Keratinocyte (primary cell): ENCODE measurements around the gene PNPLA8. TPM values are rescaled to one million over a fixed set of nuclear protein-coding genes. Genes with fewer than 3 reads are reported as not detected.

Experiments
- DNase-seq: peaks from one replicate; pipeline ENCODE4 v3.0.0-alpha.2; 2011; ENCODE audit warnings: low read depth, missing footprints, low spot score
- FAIRE-seq: peaks from 2 replicates; lab custom pipeline; 2011; peaks lifted over from hg19 to GRCh38; lab: Jason Lieb, UNC
- H2AFZ ChIP-seq: 2 replicates; pipeline ENCODE4 v1.6.0; 2012; ENCODE audit warnings: low read length, control low read depth, inconsistent platforms; ENCODE audit not compliant: control insufficient read depth
- H3K27ac ChIP-seq: 2 replicates; pipeline ENCODE4 v1.5.1; 2011; ENCODE audit warnings: low read length; ENCODE audit not compliant: control insufficient read depth, insufficient read depth
- H3K27me3 ChIP-seq: 3 replicates; pipeline ENCODE4 v1.6.0; 2011; ENCODE audit warnings: low read length; ENCODE audit not compliant: control insufficient read depth, insufficient read depth; ENCODE audit errors: extremely low read depth
- H3K36me3 ChIP-seq, 2 experiments: 2 replicates in 1 of 2; 3 replicates in 1 of 2; pipeline ENCODE4 v1.5.1; 2011; ENCODE audit warnings: low read length in 2 of 2, mild to moderate bottlenecking in 1 of 2; ENCODE audit not compliant: control insufficient read depth in 2 of 2, insufficient read depth in 2 of 2; ENCODE audit errors: extremely low read depth in 1 of 2
- H3K4me1 ChIP-seq: 3 replicates; pipeline ENCODE4 v1.5.1; 2011; ENCODE audit warnings: low read length; ENCODE audit not compliant: control insufficient read depth, insufficient read depth; ENCODE audit errors: extremely low read depth
- H3K4me2 ChIP-seq: 3 replicates; pipeline ENCODE4 v1.6.0; 2011; ENCODE audit warnings: low read depth, low read length; ENCODE audit not compliant: control insufficient read depth, insufficient read depth; ENCODE audit errors: extremely low read depth
- H3K4me3 ChIP-seq, 3 experiments: fragments of 200-600 bp in 1 of 3; sonication (generic) in 1 of 3; 2 replicates in 2 of 3; 3 replicates in 1 of 3; pipeline ENCODE4 v1.5.1; 2011 to 2016; ENCODE audit warnings: low read length in 3 of 3, mild to moderate bottlenecking in 3 of 3, control low read depth in 2 of 3, inconsistent platforms in 1 of 3, low read depth in 1 of 3, mixed read lengths in 1 of 3, mixed run types in 1 of 3, moderate library complexity in 1 of 3; ENCODE audit not compliant: control insufficient read depth in 2 of 3, insufficient read depth in 2 of 3; ENCODE audit errors: extremely low read depth in 1 of 3
- H3K79me2 ChIP-seq: 2 replicates; pipeline ENCODE4 v1.6.0; 2012; ENCODE audit warnings: low read length; ENCODE audit not compliant: control insufficient read depth, insufficient read depth
- H3K9ac ChIP-seq: 3 replicates; pipeline ENCODE4 v1.6.0; 2011; ENCODE audit warnings: low read length; ENCODE audit not compliant: control insufficient read depth, insufficient read depth; ENCODE audit errors: extremely low read depth
- H3K9me1 ChIP-seq: 3 replicates; pipeline ENCODE4 v1.6.0; 2011; ENCODE audit warnings: low read length; ENCODE audit not compliant: control insufficient read depth, insufficient read depth; ENCODE audit errors: extremely low read depth
- H3K9me3 ChIP-seq: 2 replicates; pipeline ENCODE4 v1.5.1; 2012; ENCODE audit warnings: low read depth, low read length; ENCODE audit not compliant: control insufficient read depth
- H4K20me1 ChIP-seq: 3 replicates; pipeline ENCODE4 v1.6.0; 2011; ENCODE audit warnings: low read length; ENCODE audit not compliant: control insufficient read depth, insufficient read depth; ENCODE audit errors: extremely low read depth
- EZH2 ChIP-seq: IDR thresholded peaks from one replicate; pipeline ENCODE4 v1.6.1; 2012; ENCODE audit warnings: inconsistent platforms, mild to moderate bottlenecking, low read length, moderate library complexity
- dilution Hi-C: fragments of 300-500 bp; cut with MboI; formaldehyde crosslinking; loops from one replicate; pipeline ENCODE4 v1.7.0; 2020; ENCODE audit warnings: low sequenced_read_pairs; ENCODE audit not compliant: extremely low pct_ligation_motif_present
- polyA plus RNA-seq, 5 experiments: library from polyadenylated mRNA; depleted of rRNA in 3 of 5; stranded (reverse) in 3 of 5; stranded (forward) in 1 of 5; unstranded in 1 of 5; fragments of >200 nt; gene quantifications; 1 replicate in 1 of 5; 2 replicates in 3 of 5; 3 replicates in 1 of 5; pipeline versions ENCODE4 v1.2.1 to v1.2.3, GENCODE V29; 2011 to 2012; ENCODE audit warnings: missing spikeins in 2 of 5, low read depth in 1 of 5, low replicate concordance in 1 of 5
- TF ChIP-seq, protein P1 (sequence below), 3 experiments: IDR thresholded peaks in 1 of 3; conservative IDR thresholded peaks in 1 of 3; optimal IDR thresholded peaks in 1 of 3; 2 replicates in 2 of 3; 3 replicates in 1 of 3; pipeline versions ENCODE3 to v1.5.1; 2011; ENCODE audit warnings: low read length in 3 of 3, mild to moderate bottlenecking in 3 of 3, moderate library complexity in 2 of 3, control low read depth in 1 of 3, inconsistent platforms in 1 of 3; ENCODE audit not compliant: insufficient read depth in 2 of 3; ENCODE audit errors: extremely low read depth in 1 of 3

The PNPLA8 gene
- polyA plus RNA-seq, 1 donor (not counting 4 experiments of a cell fraction or from before 2014, with no cell fraction given), result 23.1 TPM

DNA sequence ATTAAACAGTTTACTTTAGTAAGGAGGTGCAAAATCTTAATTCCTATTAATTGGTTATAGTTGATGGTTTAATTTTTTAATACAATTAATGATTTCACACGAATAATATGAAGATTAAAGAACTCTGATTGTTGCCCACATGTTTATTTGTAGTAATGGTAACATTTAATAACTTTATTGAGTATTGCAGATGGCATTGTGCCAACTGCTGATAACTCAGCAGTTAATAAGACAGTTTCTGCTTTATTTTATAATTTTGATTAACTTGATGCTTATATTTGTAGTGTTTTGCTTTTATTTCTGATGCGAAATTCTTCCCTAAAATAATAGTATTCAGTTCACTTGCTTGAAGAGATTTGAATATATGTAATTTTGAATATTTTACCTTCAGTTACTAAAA is 46.5 kb upstream of the PNPLA8 start:
- H3K9ac ChIP-seq, result no peak overlapping the region
- H3K4me3 ChIP-seq, result no peak overlapping the region
- dilution Hi-C loops, result no loop called here
- H3K9me3 ChIP-seq, result no peaks in the 10 kb centered on the region
- DNase-seq, result no peak
- FAIRE-seq, result no peak
- TF ChIP-seq, protein P1, sequence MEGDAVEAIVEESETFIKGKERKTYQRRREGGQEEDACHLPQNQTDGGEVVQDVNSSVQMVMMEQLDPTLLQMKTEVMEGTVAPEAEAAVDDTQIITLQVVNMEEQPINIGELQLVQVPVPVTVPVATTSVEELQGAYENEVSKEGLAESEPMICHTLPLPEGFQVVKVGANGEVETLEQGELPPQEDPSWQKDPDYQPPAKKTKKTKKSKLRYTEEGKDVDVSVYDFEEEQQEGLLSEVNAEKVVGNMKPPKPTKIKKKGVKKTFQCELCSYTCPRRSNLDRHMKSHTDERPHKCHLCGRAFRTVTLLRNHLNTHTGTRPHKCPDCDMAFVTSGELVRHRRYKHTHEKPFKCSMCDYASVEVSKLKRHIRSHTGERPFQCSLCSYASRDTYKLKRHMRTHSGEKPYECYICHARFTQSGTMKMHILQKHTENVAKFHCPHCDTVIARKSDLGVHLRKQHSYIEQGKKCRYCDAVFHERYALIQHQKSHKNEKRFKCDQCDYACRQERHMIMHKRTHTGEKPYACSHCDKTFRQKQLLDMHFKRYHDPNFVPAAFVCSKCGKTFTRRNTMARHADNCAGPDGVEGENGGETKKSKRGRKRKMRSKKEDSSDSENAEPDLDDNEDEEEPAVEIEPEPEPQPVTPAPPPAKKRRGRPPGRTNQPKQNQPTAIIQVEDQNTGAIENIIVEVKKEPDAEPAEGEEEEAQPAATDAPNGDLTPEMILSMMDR (optimal IDR thresholded peaks at IDR 0.05 in 1 of 3, IDR thresholded peaks at IDR 0.05 in 1 of 3, conservative IDR thresholded peaks at IDR 0.05 in 1 of 3; ENCODE audit: extremely low read depth in 1 of 3, insufficient read depth in 2 of 3, low read length in 3 of 3), result no peak
- TF ChIP-seq EZH2, result no peak
- H2AFZ ChIP-seq, result no peak overlapping the region
- peaks cover 2 to 10% of the 10 kb centered on the region in 2 experiments for H3K36me3 ChIP-seq
- no peaks in the 10 kb centered on the region for H3K27me3 ChIP-seq
- H3K4me1 ChIP-seq, result peaks cover 20% of the 10 kb centered on the region
- peaks cover 51% of the 10 kb centered on the region for H3K79me2 ChIP-seq
- H4K20me1 ChIP-seq, result peaks cover 11% of the 10 kb centered on the region
- no peak overlapping the region for H3K4me2 ChIP-seq
- H3K27ac ChIP-seq, result no peak overlapping the region
- H3K9me1 ChIP-seq, result no peaks in the 10 kb centered on the region

DNA sequence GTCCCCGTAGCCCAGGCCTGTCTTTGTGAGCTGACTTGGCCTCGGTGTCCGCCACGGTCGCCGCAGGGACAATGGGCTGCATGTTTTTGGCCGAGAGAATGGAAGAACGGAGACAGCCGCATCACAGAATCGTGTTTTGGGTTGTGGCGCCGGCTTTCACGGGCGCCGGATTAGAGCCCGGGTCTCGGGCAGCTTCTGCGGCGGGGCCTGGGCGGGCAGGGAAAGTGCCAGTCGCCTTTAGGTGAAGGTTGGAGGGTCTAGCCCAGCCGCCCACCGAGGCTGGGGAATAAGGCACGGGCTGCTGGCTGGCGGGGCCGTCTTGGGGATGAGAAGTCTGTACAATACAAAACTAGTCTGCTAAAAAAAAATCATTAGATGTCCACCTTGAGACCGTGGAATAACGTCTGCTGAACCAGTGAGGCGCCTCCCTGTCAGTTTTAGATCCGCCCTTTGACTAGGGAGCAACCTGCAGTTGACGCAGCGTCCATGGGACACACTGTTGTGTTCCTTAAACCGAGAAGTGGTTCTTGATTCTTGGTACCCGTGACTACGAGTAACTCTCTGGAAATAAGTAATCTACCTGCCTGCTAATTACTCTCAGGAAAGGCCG is 44.3 kb upstream of the PNPLA8 start:
- peak; percentile 58 for FAIRE-seq
- Histone ChIP-seq H3K4me1 (peaks cover 21% of the 10 kb centered on the region), H4K20me1 (peaks cover 10% of the 10 kb centered on the region), H2AFZ (peak overlapping the region; percentile 95), H3K9me3 (no peaks in the 10 kb centered on the region), H3K27ac (peak overlapping the region; percentile 96), H3K27me3 (no peaks in the 10 kb centered on the region), H3K9me1 (no peaks in the 10 kb centered on the region), H3K36me3 (peaks cover 2 to 8% of the 10 kb centered on the region in 2 experiments), H3K9ac (peak overlapping the region; percentile 99), H3K4me3 (peak overlapping the region; percentile 79 to 96 (median 92)), H3K79me2 (peaks cover 66% of the 10 kb centered on the region), H3K4me2 (peak overlapping the region; percentile 80)
- dilution Hi-C loops, result no loop called here
- DNase-seq, result no peak
- TF ChIP-seq, protein P1 (optimal IDR thresholded peaks at IDR 0.05 in 1 of 3, IDR thresholded peaks at IDR 0.05 in 1 of 3, conservative IDR thresholded peaks at IDR 0.05 in 1 of 3; ENCODE audit: extremely low read depth in 1 of 3, insufficient read depth in 2 of 3, low read length in 3 of 3), result no peak
- no peak for TF ChIP-seq EZH2
